ENCODE measurements around the gene ZNRF2.

ZNRF2 gene

DNA sequence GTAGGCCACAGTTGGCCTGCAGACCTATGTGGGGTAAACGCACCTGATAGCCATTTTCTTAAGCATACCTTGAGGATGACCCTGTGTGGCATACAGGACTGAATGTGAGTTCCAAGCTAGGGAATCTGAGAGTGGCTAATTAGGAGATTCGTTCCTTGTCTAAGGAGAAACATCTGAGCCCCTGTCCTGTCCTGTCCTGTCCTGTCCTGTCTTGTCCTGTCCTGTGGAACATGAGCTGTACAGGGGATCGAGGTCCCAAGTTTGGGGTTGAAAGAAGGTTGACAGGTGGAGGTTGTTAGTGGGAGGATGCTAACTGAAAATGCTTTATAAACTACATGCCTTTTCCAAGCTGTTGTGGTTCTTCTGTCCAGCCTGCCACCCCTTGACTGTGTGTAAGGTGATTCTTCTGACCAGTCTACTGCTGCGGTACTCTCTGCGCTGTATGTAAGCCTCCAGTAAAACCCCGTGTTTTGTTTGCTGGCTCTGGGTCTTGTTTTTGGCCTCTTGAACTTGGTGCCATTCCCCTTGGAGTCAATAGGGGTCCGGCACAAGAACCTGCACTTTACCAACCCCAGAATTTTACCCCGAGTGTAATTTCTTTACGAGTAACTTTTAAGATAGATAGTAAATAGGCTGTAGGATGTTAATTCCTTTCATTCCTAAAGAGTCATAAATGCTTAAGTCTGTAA lies 26.4 kb downstream of the ZNRF2 start:
- Histone ChIP-seq H3K27me3 (ENCODE audit: control insufficient read depth, insufficient read depth, low read length) (no peaks in the 10 kb centered on the region), H3K27ac (ENCODE audit: low read length) (no peak overlapping the region), H3K4me3 (ENCODE audit: low read length) (no peak overlapping the region), H3K9ac (ENCODE audit: low read length) (no peak overlapping the region), H3K36me3 (ENCODE audit: control insufficient read depth, low read depth, low read length) (no peaks in the 10 kb centered on the region), H3K9me3 (ENCODE audit: control insufficient read depth, low read depth, low read length) (no peaks in the 10 kb centered on the region), H3K4me1 (ENCODE audit: control insufficient read depth, low read depth, low read length) (peaks cover 20% of the 10 kb centered on the region)

- H3K4me1 ChIP-seq (ENCODE audit: control insufficient read depth, low read depth, low read length), result peaks cover 11% of the 10 kb centered on the region
- no peak overlapping the region for H3K9ac ChIP-seq (ENCODE audit: low read length)
- H3K4me3 ChIP-seq (ENCODE audit: low read length), result no peak overlapping the region
- H3K9me3 ChIP-seq (ENCODE audit: control insufficient read depth, low read depth, low read length), result no peaks in the 10 kb centered on the region
- no peak overlapping the region for H3K27ac ChIP-seq (ENCODE audit: low read length)
- no peaks in the 10 kb centered on the region for H3K27me3 ChIP-seq (ENCODE audit: control insufficient read depth, insufficient read depth, low read length)
- H3K36me3 ChIP-seq (ENCODE audit: control insufficient read depth, low read depth, low read length), result no peaks in the 10 kb centered on the region
These were observed 27.8 kb downstream of the ZNRF2 start for GRCh38 chr7:30312178-30312577.

DNA sequence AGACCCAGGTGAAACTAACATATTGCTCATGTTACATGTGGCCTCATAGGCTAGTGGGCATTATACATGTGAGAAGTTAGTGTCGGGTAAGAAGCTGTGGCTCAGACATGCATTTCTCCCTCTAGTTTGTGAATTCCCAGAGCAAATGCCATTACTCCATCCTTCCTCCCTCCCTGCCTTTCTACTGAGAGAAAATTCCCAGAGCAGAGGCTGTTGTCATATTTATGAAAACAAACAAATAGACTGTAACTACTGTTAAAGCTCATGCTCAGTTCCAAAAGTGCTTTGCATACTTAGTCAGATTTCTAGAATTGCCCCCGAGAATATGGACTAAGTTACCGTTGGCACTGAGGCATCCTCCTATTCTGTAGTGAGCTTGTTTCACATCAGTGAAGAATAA lies 29.0 kb downstream of the ZNRF2 start:
- H3K27me3 ChIP-seq (ENCODE audit: control insufficient read depth, insufficient read depth, low read length), result no peaks in the 10 kb centered on the region
- H3K27ac ChIP-seq (ENCODE audit: low read length), result peak overlapping the region; percentile 9
- H3K36me3 ChIP-seq (ENCODE audit: control insufficient read depth, low read depth, low read length), result no peaks in the 10 kb centered on the region
- H3K9ac ChIP-seq (ENCODE audit: low read length), result no peak overlapping the region
- H3K4me3 ChIP-seq (ENCODE audit: low read length), result no peak overlapping the region
- H3K4me1 ChIP-seq (ENCODE audit: control insufficient read depth, low read depth, low read length), result peaks cover 14% of the 10 kb centered on the region
- H3K9me3 ChIP-seq (ENCODE audit: control insufficient read depth, low read depth, low read length), result no peaks in the 10 kb centered on the region

DNA sequence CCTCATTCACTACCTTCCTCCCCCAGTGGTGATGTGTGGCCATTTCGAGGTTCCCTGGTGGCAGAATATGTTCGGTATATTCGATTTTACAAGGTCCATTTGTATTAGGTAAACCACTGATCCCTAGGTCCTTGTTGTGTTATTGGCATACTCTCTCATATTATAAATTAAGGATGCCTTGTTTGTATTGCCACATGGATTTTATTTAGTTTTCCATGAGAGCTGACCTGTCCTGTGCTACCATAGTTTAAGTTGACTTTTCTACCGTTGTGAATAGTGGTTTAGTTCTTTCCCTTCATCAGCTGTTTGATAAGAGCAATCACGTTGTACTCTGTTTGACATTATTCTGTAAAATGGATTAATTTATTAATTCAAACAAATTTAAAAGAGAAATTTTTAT lies 29.4 kb downstream of the ZNRF2 start:
- no peaks in the 10 kb centered on the region for H3K36me3 ChIP-seq (ENCODE audit: control insufficient read depth, low read depth, low read length)
- H3K27me3 ChIP-seq (ENCODE audit: control insufficient read depth, insufficient read depth, low read length), result no peaks in the 10 kb centered on the region
- peaks cover 12% of the 10 kb centered on the region for H3K4me1 ChIP-seq (ENCODE audit: control insufficient read depth, low read depth, low read length)
- H3K9ac ChIP-seq (ENCODE audit: low read length), result no peak overlapping the region
- H3K4me3 ChIP-seq (ENCODE audit: low read length), result no peak overlapping the region
- H3K9me3 ChIP-seq (ENCODE audit: control insufficient read depth, low read depth, low read length), result no peaks in the 10 kb centered on the region
- no peak overlapping the region for H3K27ac ChIP-seq (ENCODE audit: low read length)

GRCh38 chr7:30315589-30315988 lies 31.2 kb downstream of the ZNRF2 start:
- no peak overlapping the region for H3K4me3 ChIP-seq (ENCODE audit: low read length)
- H3K9ac ChIP-seq (ENCODE audit: low read length), result no peak overlapping the region
- H3K27me3 ChIP-seq (ENCODE audit: control insufficient read depth, insufficient read depth, low read length), result no peaks in the 10 kb centered on the region
- no peak overlapping the region for H3K27ac ChIP-seq (ENCODE audit: low read length)
- H3K9me3 ChIP-seq (ENCODE audit: control insufficient read depth, low read depth, low read length), result no peaks in the 10 kb centered on the region
- H3K36me3 ChIP-seq (ENCODE audit: control insufficient read depth, low read depth, low read length), result no peaks in the 10 kb centered on the region
- H3K4me1 ChIP-seq (ENCODE audit: control insufficient read depth, low read depth, low read length), result peaks cover 22% of the 10 kb centered on the region

DNA sequence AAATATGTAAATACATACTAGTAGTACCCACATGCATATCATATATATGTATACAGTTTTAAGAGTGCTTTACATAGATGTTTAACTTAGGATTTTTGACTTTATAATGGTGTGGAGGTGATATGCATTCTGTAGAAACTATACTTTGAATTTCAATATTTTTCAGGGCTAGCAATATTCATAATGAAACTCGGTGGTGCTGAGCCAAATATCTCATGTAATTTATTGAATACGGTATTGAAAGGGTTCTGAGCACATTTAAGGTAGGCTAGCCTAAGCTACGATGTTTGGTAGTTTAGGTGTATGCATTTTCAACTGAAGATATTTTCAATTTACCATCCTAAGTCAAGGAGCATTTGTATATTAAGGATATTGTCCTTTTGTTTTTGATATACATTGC lies 36.0 kb downstream of the ZNRF2 start:
- no peaks in the 10 kb centered on the region for H3K27me3 ChIP-seq (ENCODE audit: control insufficient read depth, insufficient read depth, low read length)
- peaks cover 54% of the 10 kb centered on the region for H3K4me1 ChIP-seq (ENCODE audit: control insufficient read depth, low read depth, low read length)
- H3K9me3 ChIP-seq (ENCODE audit: control insufficient read depth, low read depth, low read length), result no peaks in the 10 kb centered on the region
- peak overlapping the region; percentile 21 for H3K4me3 ChIP-seq (ENCODE audit: low read length)
- H3K36me3 ChIP-seq (ENCODE audit: control insufficient read depth, low read depth, low read length), result no peaks in the 10 kb centered on the region
- H3K27ac ChIP-seq (ENCODE audit: low read length), result peak overlapping the region; percentile 81
- H3K9ac ChIP-seq (ENCODE audit: low read length), result no peak overlapping the region

GRCh38 chr7:30321089-30321881 lies 36.9 kb downstream of the ZNRF2 start:
- Histone ChIP-seq H3K4me1 (ENCODE audit: control insufficient read depth, low read depth, low read length) (peaks cover 55% of the 10 kb centered on the region), H3K4me3 (ENCODE audit: low read length) (peak overlapping the region; percentile 21), H3K27me3 (ENCODE audit: control insufficient read depth, insufficient read depth, low read length) (no peaks in the 10 kb centered on the region), H3K9me3 (ENCODE audit: control insufficient read depth, low read depth, low read length) (no peaks in the 10 kb centered on the region), H3K36me3 (ENCODE audit: control insufficient read depth, low read depth, low read length) (no peaks in the 10 kb centered on the region), H3K9ac (ENCODE audit: low read length) (peak overlapping the region; percentile 27), H3K27ac (ENCODE audit: low read length) (peak overlapping the region; percentile 81)

- no peak overlapping the region for H3K4me3 ChIP-seq (ENCODE audit: low read length)
- no peak overlapping the region for H3K27ac ChIP-seq (ENCODE audit: low read length)
- peak overlapping the region; percentile 20 for H3K9ac ChIP-seq (ENCODE audit: low read length)
These were observed 37.4 kb downstream of the ZNRF2 start for GRCh38 chr7:30321882-30322192.

DNA sequence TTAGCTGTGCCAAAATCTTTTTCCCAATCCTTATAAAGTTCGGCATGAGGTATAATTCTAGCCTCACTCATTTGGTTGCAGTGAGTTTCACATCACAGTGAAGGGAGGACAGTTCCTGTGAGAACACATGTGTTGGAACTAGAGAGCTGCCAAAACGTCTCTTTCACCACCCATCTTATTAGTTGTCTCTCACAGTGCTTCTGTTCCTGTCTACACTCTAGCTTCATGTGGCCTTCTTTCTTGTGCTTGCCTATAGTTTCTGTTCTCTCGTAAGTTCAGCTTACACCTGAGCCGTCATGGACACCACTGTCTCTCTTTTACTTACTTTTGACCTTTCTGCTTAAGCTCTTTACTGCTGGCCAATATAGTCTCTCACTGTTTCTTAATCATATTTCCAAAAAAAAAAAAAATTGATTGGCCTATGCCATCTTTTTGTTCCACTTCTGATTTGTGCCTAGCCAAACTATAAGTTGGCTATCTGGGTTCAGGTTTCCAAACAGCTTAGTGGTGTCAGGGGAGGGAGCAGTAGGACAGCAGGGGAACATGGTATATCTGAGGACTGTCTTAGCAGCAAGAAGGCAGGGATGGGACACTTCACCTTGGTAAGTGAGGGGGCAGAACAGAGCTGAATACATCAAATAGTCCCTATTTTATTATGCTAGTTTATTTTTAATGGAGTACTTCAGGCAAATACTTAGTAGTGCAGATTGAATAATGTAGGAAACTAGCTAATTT lies 38.0 kb downstream of the ZNRF2 start:
- peaks cover 53% of the 10 kb centered on the region for H3K4me1 ChIP-seq (ENCODE audit: control insufficient read depth, low read depth, low read length)
- no peaks in the 10 kb centered on the region for H3K27me3 ChIP-seq (ENCODE audit: control insufficient read depth, insufficient read depth, low read length)
- no peak overlapping the region for H3K4me3 ChIP-seq (ENCODE audit: low read length)

More at GRCh38 chr7:30321882-30322192, 37.4 kb downstream of the ZNRF2 start:
- Histone ChIP-seq H3K36me3 (ENCODE audit: control insufficient read depth, low read depth, low read length) (no peaks in the 10 kb centered on the region), H3K27me3 (ENCODE audit: control insufficient read depth, insufficient read depth, low read length) (no peaks in the 10 kb centered on the region), H3K9me3 (ENCODE audit: control insufficient read depth, low read depth, low read length) (no peaks in the 10 kb centered on the region), H3K4me1 (ENCODE audit: control insufficient read depth, low read depth, low read length) (peaks cover 55% of the 10 kb centered on the region)

DNA sequence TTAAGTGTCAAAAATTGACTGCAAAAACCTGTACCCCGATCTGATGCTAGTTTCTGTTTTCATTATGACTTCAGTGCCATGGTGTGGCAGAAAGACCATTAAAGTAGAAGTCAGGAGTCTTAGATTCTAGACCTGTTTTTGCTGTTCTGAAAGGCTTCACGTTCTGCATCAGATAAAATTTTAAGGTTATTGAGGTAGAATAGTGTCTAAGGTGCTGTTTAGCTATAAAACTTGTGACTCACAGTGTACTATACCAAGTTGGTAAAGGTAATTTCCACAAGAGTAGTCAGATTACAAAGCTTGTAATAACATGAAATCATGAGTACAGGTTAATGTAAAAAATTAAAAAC lies 38.6 kb downstream of the ZNRF2 start:
- peaks cover 49% of the 10 kb centered on the region for H3K4me1 ChIP-seq (ENCODE audit: control insufficient read depth, low read depth, low read length)

More for the DNA sequence above, 38.0 kb downstream of the ZNRF2 start:
- H3K36me3 ChIP-seq (ENCODE audit: control insufficient read depth, low read depth, low read length), result no peaks in the 10 kb centered on the region
- no peak overlapping the region for H3K27ac ChIP-seq (ENCODE audit: low read length)
- H3K9ac ChIP-seq (ENCODE audit: low read length), result no peak overlapping the region
- H3K9me3 ChIP-seq (ENCODE audit: control insufficient read depth, low read depth, low read length), result no peaks in the 10 kb centered on the region

DNA sequence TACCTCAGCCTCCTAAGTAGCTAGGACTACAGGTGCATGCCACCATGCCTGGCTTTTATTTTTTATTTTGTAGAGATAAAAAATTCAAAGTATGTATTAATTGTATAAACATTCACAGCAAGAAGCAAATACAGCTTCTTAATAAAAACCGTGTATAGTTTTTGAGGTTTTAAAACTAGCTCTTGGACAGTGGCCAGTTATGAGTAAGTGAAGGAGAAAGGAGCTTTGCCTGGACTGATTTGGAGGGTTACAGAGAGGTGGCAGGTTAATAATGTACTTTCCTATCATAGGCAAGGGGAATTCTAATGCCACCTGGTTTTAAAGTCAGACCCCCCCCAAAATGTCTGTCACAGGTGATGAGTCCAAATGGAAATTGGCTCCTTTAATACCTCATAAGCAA lies 43.4 kb downstream of the ZNRF2 start:
- H3K4me1 ChIP-seq (ENCODE audit: control insufficient read depth, low read depth, low read length), result peaks cover 17% of the 10 kb centered on the region

More for the DNA sequence above, 38.6 kb downstream of the ZNRF2 start:
- Histone ChIP-seq H3K36me3 (ENCODE audit: control insufficient read depth, low read depth, low read length) (no peaks in the 10 kb centered on the region), H3K27me3 (ENCODE audit: control insufficient read depth, insufficient read depth, low read length) (no peaks in the 10 kb centered on the region), H3K9me3 (ENCODE audit: control insufficient read depth, low read depth, low read length) (no peaks in the 10 kb centered on the region), H3K9ac (ENCODE audit: low read length) (no peak overlapping the region), H3K27ac (ENCODE audit: low read length) (peak overlapping the region; percentile 9), H3K4me3 (ENCODE audit: low read length) (no peak overlapping the region)

More for the DNA sequence above, 43.4 kb downstream of the ZNRF2 start:
- Histone ChIP-seq H3K36me3 (ENCODE audit: control insufficient read depth, low read depth, low read length) (no peaks in the 10 kb centered on the region), H3K27me3 (ENCODE audit: control insufficient read depth, insufficient read depth, low read length) (no peaks in the 10 kb centered on the region), H3K27ac (ENCODE audit: low read length) (no peak overlapping the region), H3K4me3 (ENCODE audit: low read length) (no peak overlapping the region), H3K9ac (ENCODE audit: low read length) (no peak overlapping the region), H3K9me3 (ENCODE audit: control insufficient read depth, low read depth, low read length) (no peaks in the 10 kb centered on the region)

All from iPS-18a (cell line).